ENCODE measurements around the gene EFHD2. TPM values are rescaled to one million over a fixed set of nuclear protein-coding genes. Genes with fewer than 3 reads are reported as not detected.

Gene EFHD2
- total RNA-seq, 4 donors from 2014 or later, result 12.1 to 32.5 (median 20.4) TPM

DNA sequence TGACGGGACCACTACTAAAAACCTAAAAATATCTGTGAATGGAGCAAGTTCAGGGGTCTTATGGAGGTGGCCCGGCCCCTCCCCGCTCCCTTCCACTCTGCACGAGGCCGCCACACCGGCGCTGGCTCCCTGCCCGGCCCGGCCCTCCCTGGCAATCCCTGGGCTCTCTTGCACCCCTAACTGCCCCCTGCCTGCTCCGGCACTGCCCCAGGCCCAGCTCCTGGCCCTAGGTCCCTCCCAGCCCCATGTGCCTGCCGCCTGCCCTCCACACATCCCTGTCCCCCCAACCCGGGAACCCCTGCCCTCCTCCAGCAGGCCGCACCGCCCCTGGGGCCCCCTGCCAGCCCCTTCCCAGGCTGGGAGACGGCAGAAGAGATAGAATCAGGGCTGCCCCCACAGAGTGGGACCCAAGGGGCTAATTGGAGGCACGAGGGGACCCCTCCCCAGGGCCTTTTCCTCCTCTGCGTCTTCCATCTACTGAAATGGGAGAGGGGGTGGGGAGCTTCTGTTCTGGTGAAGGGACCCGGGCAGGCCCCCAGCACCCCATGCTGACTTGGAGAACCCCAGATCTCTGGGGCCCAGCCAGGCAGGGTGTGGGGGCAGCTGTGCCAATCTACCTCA is 19.2 kb downstream of the EFHD2 start:
- no peak overlapping the region for H3K4me3 ChIP-seq
- H3K36me3 ChIP-seq, result no peaks in the 10 kb centered on the region
- DNase-seq, result no peak
- H3K27ac ChIP-seq, result no peak overlapping the region
- TF ChIP-seq, protein P1, sequence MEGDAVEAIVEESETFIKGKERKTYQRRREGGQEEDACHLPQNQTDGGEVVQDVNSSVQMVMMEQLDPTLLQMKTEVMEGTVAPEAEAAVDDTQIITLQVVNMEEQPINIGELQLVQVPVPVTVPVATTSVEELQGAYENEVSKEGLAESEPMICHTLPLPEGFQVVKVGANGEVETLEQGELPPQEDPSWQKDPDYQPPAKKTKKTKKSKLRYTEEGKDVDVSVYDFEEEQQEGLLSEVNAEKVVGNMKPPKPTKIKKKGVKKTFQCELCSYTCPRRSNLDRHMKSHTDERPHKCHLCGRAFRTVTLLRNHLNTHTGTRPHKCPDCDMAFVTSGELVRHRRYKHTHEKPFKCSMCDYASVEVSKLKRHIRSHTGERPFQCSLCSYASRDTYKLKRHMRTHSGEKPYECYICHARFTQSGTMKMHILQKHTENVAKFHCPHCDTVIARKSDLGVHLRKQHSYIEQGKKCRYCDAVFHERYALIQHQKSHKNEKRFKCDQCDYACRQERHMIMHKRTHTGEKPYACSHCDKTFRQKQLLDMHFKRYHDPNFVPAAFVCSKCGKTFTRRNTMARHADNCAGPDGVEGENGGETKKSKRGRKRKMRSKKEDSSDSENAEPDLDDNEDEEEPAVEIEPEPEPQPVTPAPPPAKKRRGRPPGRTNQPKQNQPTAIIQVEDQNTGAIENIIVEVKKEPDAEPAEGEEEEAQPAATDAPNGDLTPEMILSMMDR (IDR thresholded peaks at IDR 0.05), result no peak
- TF ChIP-seq POLR2A (IDR thresholded peaks at IDR 0.05), result no peak
- no peaks in the 10 kb centered on the region for H3K4me1 ChIP-seq
- H3K9me3 ChIP-seq, result no peaks in the 10 kb centered on the region
- intact Hi-C loops (cut with DNase I; ENCODE audit: low total_unique reads), result no loop called here
- H3K27me3 ChIP-seq, result no peaks in the 10 kb centered on the region

DNA sequence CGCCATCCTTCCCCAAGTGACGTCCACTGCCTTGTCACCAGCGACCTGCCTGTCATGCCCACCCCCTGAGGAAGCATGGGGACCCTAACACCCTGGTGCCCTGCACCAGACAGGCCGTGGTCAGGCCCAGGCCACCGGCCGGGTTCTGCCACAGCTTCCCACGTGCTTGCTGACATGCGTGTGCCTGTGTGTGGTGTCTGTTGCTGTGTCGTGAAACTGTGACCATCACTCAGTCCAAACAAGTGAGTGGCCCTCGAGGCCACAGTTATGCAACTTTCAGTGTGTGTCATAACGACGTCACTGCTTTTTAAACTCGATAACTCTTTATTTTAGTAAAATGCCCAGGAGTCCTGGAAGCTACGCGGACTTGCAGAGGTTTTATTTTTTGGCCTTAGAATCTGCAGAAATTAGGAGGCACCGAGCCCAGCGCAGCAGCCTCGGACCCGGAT is 20.0 kb downstream of the EFHD2 start:
- TF ChIP-seq, protein P1 (IDR thresholded peaks at IDR 0.05), result no peak
- TF ChIP-seq POLR2A (IDR thresholded peaks at IDR 0.05), result no peak
- intact Hi-C loops (cut with DNase I; ENCODE audit: low total_unique reads), result loop anchor here (2.0 kb wide), 1 partner anchor 107 kb away; no protein-coding TSS in a partner anchor
- Histone ChIP-seq H3K4me1 (no peaks in the 10 kb centered on the region), H3K36me3 (no peaks in the 10 kb centered on the region), H3K27me3 (no peaks in the 10 kb centered on the region), H3K4me3 (no peak overlapping the region), H3K9me3 (no peaks in the 10 kb centered on the region), H3K27ac (no peak overlapping the region)
- DNase-seq, result no peak

DNA sequence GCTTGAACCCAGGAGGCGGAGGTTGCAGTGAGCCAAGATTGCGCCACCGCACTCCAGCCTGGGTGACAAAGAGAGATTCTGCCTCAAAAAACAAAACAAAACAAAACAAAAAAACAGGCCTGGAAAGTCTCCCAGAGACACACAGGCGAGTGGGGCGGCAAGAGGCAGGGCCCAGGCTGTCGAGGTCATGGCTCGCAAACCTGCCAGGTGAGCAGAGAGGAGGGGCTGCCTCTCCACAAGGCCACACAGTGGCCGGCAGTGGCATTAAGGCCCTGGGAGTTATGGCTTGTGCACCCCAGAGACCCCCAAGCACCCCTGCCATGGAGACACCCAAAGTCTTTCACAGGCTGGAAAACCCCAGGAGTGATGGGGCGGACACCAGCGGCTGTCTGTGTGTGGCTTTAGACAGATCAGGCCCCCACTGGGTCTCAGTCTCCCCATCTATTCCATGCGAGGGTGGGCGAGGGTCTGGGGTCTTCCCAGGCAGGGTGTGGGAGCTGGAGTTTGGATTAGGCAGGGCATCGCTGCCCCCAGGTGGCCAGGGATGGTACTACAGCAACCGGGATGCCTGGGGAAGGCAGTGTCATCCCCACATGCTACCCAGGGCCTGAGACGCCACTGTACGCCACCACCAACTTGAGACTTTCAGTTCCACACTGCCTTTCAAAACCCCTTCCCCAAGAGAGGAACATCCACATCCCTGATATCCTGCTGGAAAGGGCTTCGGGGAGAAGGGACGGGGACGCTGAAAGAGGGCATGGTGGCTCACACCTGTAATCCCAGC is 21.3 kb downstream of the EFHD2 start:
- H3K4me3 ChIP-seq, result no peak overlapping the region
- peak; percentile 61 to 71 for DNase-seq
- intact Hi-C loops (cut with DNase I; ENCODE audit: low total_unique reads), result loop anchor here (2.0 kb wide), 1 partner anchor 108 kb away; no protein-coding TSS in a partner anchor
- no peaks in the 10 kb centered on the region for H3K4me1 ChIP-seq
- no peak overlapping the region for H3K27ac ChIP-seq
- no peak for TF ChIP-seq POLR2A (IDR thresholded peaks at IDR 0.05)
- TF ChIP-seq, protein P1 (IDR thresholded peaks at IDR 0.05), result peak; percentile 94 to 96 (median 95)
- H3K36me3 ChIP-seq, result no peaks in the 10 kb centered on the region
- no peaks in the 10 kb centered on the region for H3K27me3 ChIP-seq
- no peaks in the 10 kb centered on the region for H3K9me3 ChIP-seq

DNA sequence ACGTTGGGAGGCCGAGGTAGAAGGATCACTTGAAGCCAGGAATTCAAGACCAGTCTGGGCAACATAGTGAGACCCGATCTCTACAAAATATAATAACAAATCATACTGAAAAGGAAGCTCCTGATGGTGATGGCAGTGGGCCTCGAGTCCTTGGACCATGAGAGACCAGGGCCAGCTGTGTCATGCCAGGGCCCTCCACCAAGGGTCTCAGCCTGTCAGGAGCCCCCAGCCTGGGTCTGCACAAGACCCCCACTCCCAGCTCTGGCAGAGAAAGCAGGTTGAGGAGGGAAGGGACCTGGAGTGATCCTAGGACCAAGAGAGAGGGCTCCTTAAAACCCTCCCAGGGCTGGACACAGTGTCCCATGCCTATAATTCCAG is 21.9 kb downstream of the EFHD2 start:
- Histone ChIP-seq H3K4me1 (no peaks in the 10 kb centered on the region), H3K27ac (no peak overlapping the region), H3K4me3 (no peak overlapping the region), H3K9me3 (no peaks in the 10 kb centered on the region), H3K36me3 (no peaks in the 10 kb centered on the region), H3K27me3 (no peaks in the 10 kb centered on the region)
- DNase-seq, result no peak
- TF ChIP-seq, protein P1 (IDR thresholded peaks at IDR 0.05), result no peak
- no peak for TF ChIP-seq POLR2A (IDR thresholded peaks at IDR 0.05)
- intact Hi-C loops (cut with DNase I; ENCODE audit: low total_unique reads), result loop anchor here (2.0 kb wide), 1 partner anchor 109 kb away; no protein-coding TSS in a partner anchor

DNA sequence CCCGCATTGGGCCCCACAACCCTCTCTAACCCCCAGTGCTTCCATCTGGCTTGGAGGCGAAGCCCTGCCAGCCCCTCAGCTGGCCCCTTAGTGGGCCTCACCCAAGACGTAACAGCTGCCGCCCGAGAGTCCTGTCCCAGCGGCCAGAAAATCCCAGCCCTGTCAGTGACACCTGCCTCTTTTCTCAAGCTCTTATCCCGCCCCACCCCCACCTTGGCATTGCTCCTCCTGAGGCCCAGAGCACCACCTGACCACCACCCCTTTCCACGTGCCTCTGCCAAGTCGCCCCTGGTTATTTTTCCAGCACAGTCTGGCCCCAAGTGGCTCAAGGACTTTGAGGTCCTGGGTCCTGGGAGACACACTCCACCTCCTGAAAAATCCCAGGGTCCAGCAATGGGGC is 22.6 kb downstream of the EFHD2 start:
- H3K4me3 ChIP-seq, result no peak overlapping the region
- no peaks in the 10 kb centered on the region for H3K27me3 ChIP-seq
- no peaks in the 10 kb centered on the region for H3K9me3 ChIP-seq
- TF ChIP-seq, protein P1 (IDR thresholded peaks at IDR 0.05), result no peak
- TF ChIP-seq POLR2A (IDR thresholded peaks at IDR 0.05), result no peak
- no peak for DNase-seq
- H3K4me1 ChIP-seq, result no peaks in the 10 kb centered on the region
- no peaks in the 10 kb centered on the region for H3K36me3 ChIP-seq
- H3K27ac ChIP-seq, result no peak overlapping the region
- intact Hi-C loops (cut with DNase I; ENCODE audit: low total_unique reads), result no loop called here
